ENCODE data around the gene CCDC184. TPM values are rescaled to one million over a fixed set of nuclear protein-coding genes. Genes with fewer than 3 reads are reported as not detected.

The CCDC184 gene
- total and polyA plus RNA-seq, 2 donors (not counting 1 experiment from before 2014, with no cell fraction given): 0.54 to 1.4 TPM

- ATAC-seq (ENCODE audit: low read depth): no peak
- H3K4me3 ChIP-seq (ENCODE audit: control extremely low read depth in 1 of 5, extremely low read depth in 1 of 5, insufficient read depth in 1 of 5, low read depth in 2 of 5, low read length in 4 of 5): no peak overlapping the region
- Mint-ChIP-seq H3K4me3 (no peak overlapping the region), H3K9me3 (ENCODE audit: insufficient read depth) (peaks cover 7% of the 10 kb centered on the region), H3K4me1 (peaks cover 23% of the 10 kb centered on the region), H3K27ac (no peak overlapping the region), H3K27me3 (no peaks in the 10 kb centered on the region)
- POLR2A ChIA-PET: no interaction called here
- H3K9ac ChIP-seq (ENCODE audit: low read length): no peak overlapping the region
- H3K9me3 ChIP-seq (ENCODE audit: control extremely low read depth in 1 of 3, control insufficient read depth in 2 of 3, insufficient read depth in 1 of 3, low read length in 2 of 3): peaks cover 2 to 9% (median 5%) of the 10 kb centered on the region in 3 donors
- H3K36me3 ChIP-seq (replicated peaks in 1 of 2; ENCODE audit: control extremely low read depth in 1 of 2, control insufficient read depth in 1 of 2, extremely low read depth in 1 of 2, insufficient read depth in 2 of 2, low read length in 1 of 2): peaks cover 0 to 2% of the 10 kb centered on the region in 2 experiments
- H2AFZ ChIP-seq (ENCODE audit: insufficient read depth, low read depth, low read length, poor library complexity, severe bottlenecking): no peak overlapping the region
- peaks cover 18% of the 10 kb centered on the region for H3K79me2 ChIP-seq (ENCODE audit: control insufficient read depth, insufficient read depth, low read length)
- no CpG with 5 or more reads among the region's 3 CpGs for WGBS (ENCODE audit: insufficient coverage)
- intact Hi-C loops (cut with micrococcal nuclease): no loop called here
- CTCF ChIA-PET: interaction anchor here (1.2 to 1.5 kb wide), 2 partner anchors 12 to 15 kb away, joined by 3 to 5 read pairs; no protein-coding TSS in a partner anchor
- peaks cover 18 to 20% of the 10 kb centered on the region in 2 donors for H3K4me1 ChIP-seq (ENCODE audit: control insufficient read depth in 2 of 2, insufficient read depth in 2 of 2, low read length in 2 of 2)
- H3K27me3 ChIP-seq (replicated peaks in 1 of 4; ENCODE audit: control extremely low read depth in 1 of 4, control insufficient read depth in 3 of 4, insufficient read depth in 4 of 4, low read length in 3 of 4): no peaks in the 10 kb centered on the region
- TF ChIP-seq CTCF (IDR thresholded peaks at IDR 0.05) (no peak), EZH2 (IDR thresholded peaks at IDR 0.05; ENCODE audit: borderline replicate concordance, insufficient read depth, low read depth, low read length, poor library complexity, severe bottlenecking) (no peak)
- no peak for DNase-seq
- H3K27ac ChIP-seq (ENCODE audit: low read length in 2 of 2): no peak overlapping the region
- no peaks in the 10 kb centered on the region for H4K20me1 ChIP-seq (ENCODE audit: control insufficient read depth, insufficient read depth, low read length, poor library complexity, severe bottlenecking)
- no peak overlapping the region for H3K4me2 ChIP-seq (replicated peaks; ENCODE audit: low read depth, low read length, poor library complexity, severe bottlenecking)
Measured at GRCh38 chr12:48201091-48201490, 17.6 kb downstream of the CCDC184 start.

DNA sequence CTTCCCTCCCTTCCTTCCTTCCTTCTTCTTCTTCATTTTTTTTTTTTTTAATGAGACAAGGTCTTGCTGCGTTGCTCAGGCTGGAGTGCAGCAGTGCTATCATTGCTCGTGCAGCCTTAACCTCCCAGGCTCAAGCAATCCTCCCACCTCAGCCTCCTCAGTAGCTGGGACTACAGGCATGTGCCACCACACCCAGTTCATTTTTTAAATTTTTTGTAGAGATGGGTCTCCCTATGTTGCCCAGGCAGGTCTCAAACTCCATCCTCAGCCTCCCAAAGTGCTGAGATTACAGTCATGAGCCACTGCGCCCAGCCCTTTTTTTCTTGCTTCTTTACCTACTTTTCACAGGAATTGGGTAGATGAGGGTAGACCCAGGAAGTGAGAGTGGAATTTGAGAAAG is 18.1 kb downstream of the CCDC184 start:
- Histone ChIP-seq H3K9ac (ENCODE audit: low read length) (no peak overlapping the region), H3K27ac (ENCODE audit: low read length in 2 of 2) (no peak overlapping the region), H4K20me1 (ENCODE audit: control insufficient read depth, insufficient read depth, low read length, poor library complexity, severe bottlenecking) (no peaks in the 10 kb centered on the region), H3K4me2 (replicated peaks; ENCODE audit: low read depth, low read length, poor library complexity, severe bottlenecking) (no peak overlapping the region), H3K4me1 (ENCODE audit: control insufficient read depth in 2 of 2, insufficient read depth in 2 of 2, low read length in 2 of 2) (peaks cover 18 to 20% of the 10 kb centered on the region in 2 donors), H3K4me3 (ENCODE audit: control extremely low read depth in 1 of 5, extremely low read depth in 1 of 5, insufficient read depth in 1 of 5, low read depth in 2 of 5, low read length in 4 of 5) (no peak overlapping the region), H3K9me3 (ENCODE audit: control extremely low read depth in 1 of 3, control insufficient read depth in 2 of 3, insufficient read depth in 1 of 3, low read length in 2 of 3) (peaks cover 2 to 9% (median 6%) of the 10 kb centered on the region in 3 donors), H3K36me3 (replicated peaks in 1 of 2; ENCODE audit: control extremely low read depth in 1 of 2, control insufficient read depth in 1 of 2, extremely low read depth in 1 of 2, insufficient read depth in 2 of 2, low read length in 1 of 2) (peaks cover 0 to 2% of the 10 kb centered on the region in 2 experiments), H3K27me3 (replicated peaks in 1 of 4; ENCODE audit: control extremely low read depth in 1 of 4, control insufficient read depth in 3 of 4, insufficient read depth in 4 of 4, low read length in 3 of 4) (no peaks in the 10 kb centered on the region), H3K79me2 (ENCODE audit: control insufficient read depth, insufficient read depth, low read length) (peaks cover 18% of the 10 kb centered on the region), H2AFZ (ENCODE audit: insufficient read depth, low read depth, low read length, poor library complexity, severe bottlenecking) (no peak overlapping the region)
- no peak for DNase-seq
- Mint-ChIP-seq H3K9me3 (ENCODE audit: insufficient read depth) (peaks cover 7% of the 10 kb centered on the region), H3K27ac (no peak overlapping the region), H3K4me3 (no peak overlapping the region), H3K4me1 (peaks cover 23% of the 10 kb centered on the region), H3K27me3 (no peaks in the 10 kb centered on the region)
- ChIA-PET CTCF (interaction anchor here (1.5 kb wide), 1 partner anchor 15 kb away, joined by 5 read pairs; no protein-coding TSS in a partner anchor), POLR2A (no interaction called here)
- intact Hi-C loops (cut with micrococcal nuclease): no loop called here
- ATAC-seq (ENCODE audit: low read depth): no peak
- TF ChIP-seq EZH2 (IDR thresholded peaks at IDR 0.05; ENCODE audit: borderline replicate concordance, insufficient read depth, low read depth, low read length, poor library complexity, severe bottlenecking) (no peak), CTCF (IDR thresholded peaks at IDR 0.05) (no peak)
- WGBS (ENCODE audit: insufficient coverage): no CpG with 5 or more reads among the region's 3 CpGs
